HG03095 (cell line): Measurements from ENCODE around the gene ADH6.
"Not testable (repeated sequence)": the region's sequence is repeated elsewhere in the genome, so short reads cannot be mapped to it uniquely, and the experiment has no call there.

ENCODE experiments used
- ATAC-seq: cut with Tn5 transposase; IDR thresholded peaks from one replicate; pipeline ENCODE4 v1.9.1; 2021; ENCODE audit warnings: moderate library complexity; ENCODE audit not compliant: unreplicated experiment

ADH6 gene

DNA sequence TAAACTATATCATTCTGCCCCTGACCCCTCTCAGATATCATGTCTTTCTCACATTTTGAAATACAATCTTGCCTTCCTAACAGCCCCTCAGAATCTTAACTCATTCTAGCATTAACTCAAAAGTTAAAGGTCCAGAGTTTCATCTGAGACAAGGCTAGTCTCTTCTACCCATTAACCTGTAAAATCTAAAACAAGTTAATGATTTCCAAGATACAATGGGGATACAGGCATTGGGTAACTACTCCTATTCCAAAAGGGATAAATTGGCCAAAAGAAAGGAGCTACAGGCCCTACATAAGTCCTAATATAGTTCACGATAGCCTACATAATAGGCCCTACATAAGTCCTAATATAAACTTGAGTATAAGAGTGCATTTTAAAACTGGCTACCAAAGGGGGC is 18.9 kb downstream of the ADH6 start:
- no peak for ATAC-seq

GRCh38 chr4:99190336-99190735 is 28.7 kb downstream of the ADH6 start:
- no peak for ATAC-seq

- ATAC-seq = not testable (repeated sequence)
These were observed 29.1 kb downstream of the ADH6 start for GRCh38 chr4:99189900-99190299.

GRCh38 chr4:99186029-99186428 is 33.0 kb downstream of the ADH6 start:
- ATAC-seq = no peak

DNA sequence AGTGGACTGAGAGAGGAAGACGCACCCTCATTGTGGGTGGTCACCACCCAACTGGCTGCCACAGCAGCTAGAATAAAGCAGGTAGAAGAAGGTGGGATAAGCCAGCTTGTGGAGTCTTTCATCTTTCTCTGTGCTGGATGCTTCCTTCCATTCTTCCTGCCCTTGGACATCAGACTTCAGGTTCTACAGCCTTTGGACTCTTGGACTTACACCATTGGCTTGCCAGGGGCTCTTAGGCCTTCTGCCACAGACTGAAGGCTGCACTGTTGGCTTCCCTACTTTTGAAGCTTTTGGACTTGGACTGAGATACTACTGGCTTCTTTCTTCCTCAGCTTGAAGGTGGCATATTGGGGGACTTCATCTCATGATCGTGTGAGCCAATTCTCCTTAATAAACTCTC is 33.5 kb downstream of the ADH6 start:
- ATAC-seq = no peak

GRCh38 chr4:99180382-99181070 is 38.5 kb downstream of the ADH6 start:
- ATAC-seq = no peak

DNA sequence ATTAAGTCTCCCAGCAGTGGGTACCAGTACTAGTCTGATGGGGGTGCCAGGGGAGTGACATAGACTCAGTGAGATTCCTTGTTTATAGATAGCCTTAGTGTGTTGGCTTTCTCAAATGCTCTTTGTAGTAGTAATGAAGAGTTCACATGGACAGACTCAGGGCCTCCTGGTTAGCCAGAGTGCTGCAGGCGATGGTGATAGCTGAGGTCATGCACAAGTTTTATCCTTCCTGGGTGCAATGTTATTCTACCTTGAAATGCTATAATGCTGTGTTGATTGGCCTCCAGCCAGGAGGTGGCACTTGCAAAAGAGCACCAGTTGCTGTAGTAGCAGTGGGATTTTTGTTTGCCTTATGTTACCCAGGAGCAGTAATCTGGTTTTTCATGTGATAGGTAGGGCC is 39.4 kb downstream of the ADH6 start:
- no peak for ATAC-seq

DNA sequence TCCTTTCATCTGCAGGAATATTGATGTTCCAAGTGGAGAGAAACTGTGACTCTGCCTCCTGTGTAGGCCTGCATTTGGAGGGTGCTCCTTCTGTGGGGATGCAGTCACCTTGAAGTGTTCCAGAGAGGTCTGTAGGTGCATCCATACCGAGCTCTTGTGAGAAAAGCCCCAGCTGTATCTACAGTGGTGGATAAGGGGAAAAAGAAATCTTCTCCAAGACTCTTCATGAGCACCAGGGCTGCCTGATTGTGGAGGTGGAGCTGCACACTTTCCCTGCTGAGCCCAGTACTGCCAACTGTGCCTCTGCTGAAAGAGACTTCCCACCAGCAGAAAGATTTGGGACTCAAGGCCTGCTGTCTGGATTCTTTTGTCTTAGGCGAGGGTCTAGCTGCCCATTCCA is 39.9 kb downstream of the ADH6 start:
- ATAC-seq = no peak

DNA sequence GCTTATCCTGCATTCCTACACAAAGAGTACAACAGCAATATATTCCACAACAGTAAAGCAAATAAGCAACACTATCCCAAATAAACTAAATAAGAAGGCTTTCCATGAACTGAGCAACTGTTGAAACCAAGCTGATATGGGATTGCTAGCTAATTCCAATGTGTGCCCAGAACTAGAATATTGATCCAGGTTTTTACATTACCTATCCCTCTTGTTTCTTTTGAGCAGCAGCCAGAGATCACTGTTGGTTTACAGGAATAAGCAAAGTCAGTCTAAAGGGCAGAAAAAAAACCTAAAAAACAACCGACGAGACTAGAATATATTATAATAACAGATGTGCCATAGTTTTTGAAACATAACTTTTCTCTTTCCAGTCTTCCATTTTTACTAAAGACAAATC is 52.5 kb downstream of the ADH6 start:
- ATAC-seq = no peak

- no peak for ATAC-seq
These were observed 53.1 kb downstream of the ADH6 start for GRCh38 chr4:99165978-99166377.

- ATAC-seq = no peak
These were observed 57.5 kb downstream of the ADH6 start for GRCh38 chr4:99161373-99162099.

DNA sequence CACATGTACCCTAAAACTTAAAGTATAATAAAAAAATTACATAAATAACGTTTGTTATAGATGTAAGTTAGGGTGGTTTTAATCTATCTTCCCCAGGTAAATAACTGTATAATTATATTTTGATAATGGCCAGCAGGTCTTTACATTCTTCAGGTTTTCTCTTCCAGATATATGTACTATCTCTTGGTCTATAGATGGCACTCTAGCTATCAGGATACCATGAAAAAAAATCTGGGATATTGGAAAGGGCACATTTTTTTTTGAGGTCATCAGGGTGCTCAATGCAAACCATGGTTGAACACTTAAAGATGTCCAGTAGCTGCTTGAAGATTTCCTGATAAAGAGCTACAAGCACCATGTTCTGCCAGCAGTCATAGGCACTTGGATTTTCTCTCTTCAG is 59.3 kb downstream of the ADH6 start:
- ATAC-seq = no peak

- ATAC-seq = no peak
These were observed 61.5 kb downstream of the ADH6 start for GRCh38 chr4:99157478-99157935.

GRCh38 chr4:99156992-99157391 is 62.1 kb downstream of the ADH6 start:
- ATAC-seq = no peak

DNA sequence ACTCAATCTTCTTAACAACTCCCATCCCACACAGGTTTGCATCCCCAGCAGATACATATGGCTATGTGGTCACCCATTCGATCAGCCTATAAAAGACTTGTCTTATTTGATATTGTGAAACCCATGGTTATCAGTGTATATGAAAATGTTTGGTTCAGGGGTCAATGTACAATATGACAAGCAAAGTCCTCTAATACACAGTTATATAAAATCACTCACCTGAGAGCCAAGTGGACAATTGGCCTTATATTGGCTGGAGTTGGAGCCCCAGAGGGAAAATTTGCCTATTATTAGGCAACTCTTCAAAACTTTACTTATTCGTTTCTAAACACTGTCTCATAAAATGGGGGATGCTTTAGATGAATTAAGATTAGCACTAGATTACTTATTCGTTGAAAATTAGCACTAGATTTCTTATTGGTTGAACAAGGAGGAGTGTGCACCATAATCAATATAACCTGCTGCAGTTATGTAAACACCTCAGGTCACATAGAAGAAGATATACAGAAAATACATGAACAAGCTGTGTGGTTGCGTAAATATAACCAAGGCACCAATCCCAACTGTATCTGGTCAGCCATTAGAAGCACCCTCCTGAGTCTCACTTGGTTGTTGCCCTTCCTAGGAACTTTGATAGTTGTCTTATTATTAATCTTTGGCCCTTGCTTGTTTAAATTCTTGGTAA is 64.2 kb downstream of the ADH6 start:
- ATAC-seq = no peak
